Stimulated activated naive CD4-positive, alpha-beta T cell treated with Interleukin-2 at 50 U/mL for 16 hours (primary cell): ENCODE data around the gene C18orf32.
"Not testable (repeated sequence)": the region's sequence is repeated elsewhere in the genome, so short reads cannot be mapped to it uniquely, and the experiment has no call there.

Experiments
- DNase-seq: peaks from one replicate; lab custom pipeline; 2025; lab: John Stamatoyannopoulos, UW

The C18orf32 gene

GRCh38 chr18:49486953-49487710 is at the start of gene C18orf32:
TSS of gene C18orf32 (minus strand) at chr18:49487234. CDS start at chr18:49483748, 3,486 bp downstream.
- peak; percentile 93 for DNase-seq

GRCh38 chr18:49534846-49535601 is 48.0 kb upstream of the C18orf32 start:
- DNase-seq: no peak

- DNase-seq: no peak
Measured at GRCh38 chr18:49531678-49532153, 44.7 kb upstream of the C18orf32 start.

- DNase-seq: no peak
Measured at GRCh38 chr18:49529596-49529995, 42.6 kb upstream of the C18orf32 start.

- no peak for DNase-seq
Measured at GRCh38 chr18:49527631-49528327, 40.7 kb upstream of the C18orf32 start.

- DNase-seq: no peak
Measured at GRCh38 chr18:49525981-49526380, 38.9 kb upstream of the C18orf32 start.

- no peak for DNase-seq
Measured at GRCh38 chr18:49524951-49525350, 37.9 kb upstream of the C18orf32 start.

GRCh38 chr18:49524349-49524748 is 37.3 kb upstream of the C18orf32 start:
- no peak for DNase-seq

GRCh38 chr18:49523580-49524093 is 36.6 kb upstream of the C18orf32 start:
- not testable (repeated sequence) for DNase-seq

- no peak for DNase-seq
Measured at GRCh38 chr18:49521216-49521835, 34.3 kb upstream of the C18orf32 start.

GRCh38 chr18:49520661-49521145 is 33.7 kb upstream of the C18orf32 start:
- DNase-seq: no peak

GRCh38 chr18:49519101-49519971 is 32.3 kb upstream of the C18orf32 start:
- DNase-seq: no peak

GRCh38 chr18:49517483-49517882 is 30.4 kb upstream of the C18orf32 start:
- DNase-seq: no peak

GRCh38 chr18:49515516-49515915 is 28.5 kb upstream of the C18orf32 start:
- no peak for DNase-seq

- not testable (repeated sequence) for DNase-seq
Measured at GRCh38 chr18:49515003-49515402, 28.0 kb upstream of the C18orf32 start.

GRCh38 chr18:49514577-49514976 is 27.5 kb upstream of the C18orf32 start:
- DNase-seq: no peak

GRCh38 chr18:49512876-49513275 is 25.8 kb upstream of the C18orf32 start:
- not testable (repeated sequence) for DNase-seq

GRCh38 chr18:49510393-49511115 is 23.5 kb upstream of the C18orf32 start:
- DNase-seq: peak; percentile 32

- not testable (repeated sequence) for DNase-seq
Measured at GRCh38 chr18:49506438-49506837, 19.4 kb upstream of the C18orf32 start.

GRCh38 chr18:49503931-49504330 is 16.9 kb upstream of the C18orf32 start:
- DNase-seq: no peak
